DLD1 (cell line): ENCODE results near the gene SCN9A.
"Not testable (repeated sequence)": the region's sequence is repeated elsewhere in the genome, so short reads cannot be mapped to it uniquely, and the experiment has no call there.

Experiments used
- in situ Hi-C: cut with HindIII; loops from 2 replicates; pipeline ENCODE4 v1.10.0; 2017; ENCODE audit warnings: low sequenced_read_pairs

The SCN9A gene

DNA sequence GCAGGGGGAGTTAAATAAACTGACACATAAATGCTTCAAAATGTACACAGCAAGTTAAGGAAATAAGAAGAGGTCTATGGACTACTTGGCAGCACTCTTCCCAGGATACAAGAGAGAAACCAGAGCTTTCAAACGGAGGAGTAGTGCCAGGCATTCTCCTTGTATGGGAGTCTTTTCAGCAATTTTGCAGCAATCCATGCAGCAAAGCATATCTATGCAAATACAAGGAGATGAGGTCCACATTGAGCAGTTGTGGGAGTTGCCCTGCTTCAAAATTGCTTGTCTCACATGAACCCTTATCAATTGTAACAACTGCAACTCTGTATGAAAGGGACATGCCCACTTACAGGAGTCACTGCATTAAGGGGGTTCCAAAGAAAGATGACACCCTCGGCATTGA lies 37.8 kb downstream of the SCN9A start:
- in situ Hi-C loops, result no loop called here

DNA sequence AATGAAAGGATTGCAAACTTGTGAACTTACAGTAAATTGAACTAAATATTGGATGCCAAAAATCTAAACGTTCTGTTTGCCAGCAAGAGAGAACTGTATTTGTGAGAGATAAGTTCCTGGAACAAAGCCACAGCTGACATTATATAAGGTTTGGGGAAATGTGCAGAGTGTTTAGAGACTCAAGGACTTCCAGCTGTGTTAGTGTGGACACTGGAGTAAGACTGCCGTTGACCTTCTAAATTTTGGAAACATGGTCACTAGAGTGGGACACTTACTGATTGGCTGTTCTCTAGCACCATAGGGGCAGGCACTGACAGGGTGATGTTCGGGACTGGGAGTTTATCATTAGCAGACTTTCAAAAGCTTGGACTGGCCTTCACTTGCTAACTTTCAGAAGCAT lies 40.5 kb downstream of the SCN9A start:
- in situ Hi-C loops, result no loop called here

DNA sequence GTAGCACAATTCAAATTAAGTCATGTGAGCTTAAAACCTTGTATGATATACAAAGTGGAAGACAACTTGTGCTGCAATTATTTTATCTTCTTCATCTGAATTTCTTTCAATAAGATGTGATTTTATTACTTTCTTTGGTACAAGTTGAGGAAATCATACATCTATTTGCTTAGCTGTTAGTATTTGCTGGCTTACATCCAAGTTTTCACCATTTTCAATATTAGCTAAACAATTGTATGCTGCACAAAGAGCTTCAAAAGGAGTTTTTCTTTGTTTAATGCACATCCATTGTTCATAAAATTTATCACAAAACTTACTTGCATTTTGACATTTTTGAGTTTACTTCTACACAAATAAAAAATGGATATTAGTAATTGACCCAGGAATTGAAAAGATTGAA lies 40.9 kb downstream of the SCN9A start:
- in situ Hi-C loops, result no loop called here

DNA sequence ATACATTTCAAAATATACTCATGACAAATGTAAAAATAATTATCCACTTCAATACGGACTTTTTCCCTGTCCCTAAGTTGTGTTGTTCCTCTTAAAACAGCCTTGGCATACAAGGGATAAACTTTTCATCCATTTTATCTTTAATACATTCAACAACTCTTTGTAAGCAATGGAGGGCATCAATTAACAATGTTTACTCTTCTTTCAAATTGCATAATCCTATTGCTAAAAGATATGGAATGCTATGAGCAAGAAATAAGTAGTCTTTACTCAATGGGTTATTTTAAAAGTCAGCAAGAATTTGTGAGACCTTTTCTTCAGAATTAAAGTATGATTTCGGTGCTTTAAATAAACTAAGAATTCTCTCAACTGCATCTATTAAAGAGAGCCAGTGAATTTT lies 41.9 kb downstream of the SCN9A start:
- in situ Hi-C loops, result no loop called here

DNA sequence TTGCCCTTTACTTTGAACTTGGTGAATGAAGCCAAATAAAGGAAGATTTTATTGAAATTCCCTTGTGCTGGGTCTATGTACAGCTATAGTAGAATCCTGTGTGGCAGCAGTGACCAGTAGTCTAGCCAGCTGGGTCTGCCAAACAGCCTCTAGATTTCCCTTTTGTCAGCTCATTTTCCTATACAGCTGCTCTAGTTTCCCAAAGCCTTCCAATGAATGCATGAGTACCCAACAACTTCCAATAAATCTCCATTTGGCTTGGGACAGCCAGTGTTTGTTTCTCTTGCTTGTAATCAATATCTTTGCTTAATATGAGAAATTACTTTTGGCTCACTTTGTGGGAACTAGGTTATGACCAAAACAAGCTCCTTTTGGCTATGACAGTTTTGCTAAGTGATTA lies 43.6 kb downstream of the SCN9A start:
- in situ Hi-C loops, result no loop called here

DNA sequence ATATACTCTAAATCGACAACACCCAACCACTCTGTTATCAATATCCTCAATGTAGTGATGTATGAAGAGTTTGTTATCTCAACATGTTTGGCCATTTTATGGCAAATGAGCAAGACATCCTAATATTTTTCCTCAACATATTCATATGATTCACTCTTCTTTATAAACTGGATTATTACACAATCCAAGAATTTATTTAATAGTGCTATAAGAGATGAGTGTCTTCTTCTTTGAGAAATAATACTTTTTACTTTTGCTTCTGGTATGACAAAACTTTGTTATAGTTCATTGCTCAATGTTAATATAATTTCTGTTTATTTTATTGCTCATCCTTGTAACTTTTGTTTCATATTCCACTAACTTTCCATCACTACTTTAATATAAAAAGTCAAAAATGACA lies 44.3 kb downstream of the SCN9A start:
- in situ Hi-C loops, result no loop called here

DNA sequence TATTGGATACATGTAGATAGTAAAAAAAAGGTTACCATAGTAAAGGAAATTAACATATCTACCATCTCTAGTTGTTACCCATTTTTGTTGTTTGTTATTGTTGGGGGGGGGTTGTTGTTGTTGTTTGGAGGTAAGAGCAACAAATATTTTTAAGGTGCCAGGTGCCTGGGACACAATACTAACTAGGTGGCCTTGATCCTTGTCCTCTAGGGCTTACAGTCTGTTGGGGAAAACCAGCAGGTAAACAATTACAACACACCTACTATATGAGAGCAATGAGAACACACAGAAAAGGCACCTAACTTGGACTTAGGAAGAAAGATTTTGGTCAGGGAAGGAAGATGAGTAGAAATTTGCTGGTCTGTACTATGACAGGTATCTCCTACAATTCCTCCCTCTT lies 46.3 kb downstream of the SCN9A start:
- in situ Hi-C loops, result no loop called here

DNA sequence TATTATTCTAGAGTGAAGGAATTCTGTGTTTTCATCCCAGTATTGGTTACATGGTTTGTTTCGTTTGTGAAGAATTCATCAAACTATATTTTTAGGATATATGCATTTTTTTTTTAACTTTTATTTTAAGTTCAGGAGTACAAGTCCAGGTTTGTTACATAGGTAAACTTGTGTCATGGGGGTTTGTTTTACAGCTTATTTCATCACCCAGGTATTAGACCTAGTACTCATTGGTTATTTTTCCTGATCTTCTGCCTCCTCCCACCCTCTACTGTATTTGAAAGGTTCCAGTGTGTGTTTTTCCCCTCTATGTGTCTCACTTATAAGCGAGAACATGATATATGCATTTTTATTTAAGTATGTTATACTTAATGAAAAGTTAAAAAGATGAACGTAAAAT lies 47.6 kb downstream of the SCN9A start:
- in situ Hi-C loops, result no loop called here

DNA sequence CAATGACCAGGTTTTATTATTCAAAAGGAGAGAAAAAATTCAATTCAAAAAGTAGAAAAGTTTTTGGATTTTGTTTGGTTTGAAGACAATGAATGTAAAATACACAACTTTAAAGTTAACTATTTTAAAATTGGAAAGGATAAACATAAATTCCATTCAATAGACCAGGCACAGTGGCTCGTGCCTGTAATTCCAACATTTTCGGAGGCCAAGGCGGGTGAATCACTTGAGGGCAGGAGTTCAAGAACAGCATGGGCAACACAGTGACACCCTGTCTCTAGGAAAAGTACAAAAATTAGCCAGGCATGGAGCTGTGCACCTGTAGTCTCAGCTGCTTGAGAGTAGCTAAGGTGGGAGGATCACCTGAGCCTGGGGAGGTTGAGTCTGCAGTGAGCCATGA lies 54.7 kb downstream of the SCN9A start:
- in situ Hi-C loops, result no loop called here

DNA sequence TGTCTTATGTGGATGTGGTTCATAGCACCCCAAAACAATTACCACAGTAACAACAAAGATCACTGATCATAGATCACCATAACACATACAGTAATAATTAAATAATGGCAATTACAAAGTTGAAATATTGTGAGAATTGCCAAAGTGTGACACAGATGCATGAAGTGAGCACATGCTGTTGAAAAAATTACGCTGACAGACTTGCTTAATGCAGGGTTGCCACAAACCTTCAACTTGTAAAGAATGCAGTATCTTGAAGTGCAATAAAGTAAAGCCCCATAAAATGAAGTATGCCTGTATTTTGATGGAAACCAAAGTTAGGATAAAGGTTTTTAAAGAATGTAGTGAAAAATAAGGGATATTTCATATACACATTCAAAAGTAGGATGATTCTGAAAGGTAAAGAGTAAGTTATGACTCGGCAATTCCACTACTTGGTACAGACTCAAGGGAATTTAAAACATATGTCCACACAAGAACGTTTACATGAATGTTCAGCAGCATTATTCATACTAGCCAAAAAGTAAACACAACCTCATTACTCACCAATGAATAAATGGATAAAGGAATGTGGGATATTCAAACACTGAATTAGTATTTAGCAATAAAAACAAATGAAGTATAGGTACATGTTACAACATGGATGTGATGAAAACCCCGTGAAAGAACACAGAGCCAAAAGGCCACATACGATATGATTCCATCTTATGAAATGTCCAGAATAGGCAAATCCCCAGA lies 61.6 kb downstream of the SCN9A start:
- in situ Hi-C loops, result no loop called here

DNA sequence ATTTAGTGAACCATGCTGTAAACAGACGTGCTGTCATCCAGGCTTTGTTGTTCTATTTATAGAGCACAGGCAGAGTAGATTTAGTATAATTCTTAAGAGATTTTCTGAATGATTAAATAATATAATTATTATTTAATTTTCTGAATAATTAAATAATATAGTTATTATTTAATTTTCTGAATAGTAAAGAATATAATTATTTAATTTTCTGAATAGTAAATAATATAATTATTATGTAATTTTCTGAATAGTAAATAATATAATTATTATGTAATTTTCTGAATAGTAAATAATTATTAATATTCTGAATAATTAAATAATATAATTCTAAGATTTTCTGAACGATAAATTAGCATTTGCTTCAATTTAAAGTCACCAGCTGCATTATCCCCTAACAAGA lies 62.9 kb downstream of the SCN9A start:
- in situ Hi-C loops, result not testable (repeated sequence)

DNA sequence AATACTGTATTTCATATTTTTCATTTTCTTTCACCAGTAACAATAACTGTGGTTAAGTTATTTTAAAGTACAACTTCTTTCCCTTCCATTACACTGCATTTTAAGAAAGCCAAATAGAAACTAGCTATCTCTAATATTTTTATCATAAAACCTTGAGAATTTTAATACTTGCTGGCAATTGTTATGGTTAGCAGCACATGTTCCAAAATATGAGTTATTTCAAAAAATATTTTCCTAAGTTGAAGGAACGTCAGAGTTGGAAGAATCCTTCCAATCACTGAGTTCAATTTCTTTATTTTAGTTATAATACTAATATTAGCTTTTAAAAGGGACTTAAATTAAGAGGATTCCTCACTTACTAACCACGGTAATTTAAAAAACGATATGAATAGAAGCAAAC lies 68.4 kb downstream of the SCN9A start:
- in situ Hi-C loops, result no loop called here

DNA sequence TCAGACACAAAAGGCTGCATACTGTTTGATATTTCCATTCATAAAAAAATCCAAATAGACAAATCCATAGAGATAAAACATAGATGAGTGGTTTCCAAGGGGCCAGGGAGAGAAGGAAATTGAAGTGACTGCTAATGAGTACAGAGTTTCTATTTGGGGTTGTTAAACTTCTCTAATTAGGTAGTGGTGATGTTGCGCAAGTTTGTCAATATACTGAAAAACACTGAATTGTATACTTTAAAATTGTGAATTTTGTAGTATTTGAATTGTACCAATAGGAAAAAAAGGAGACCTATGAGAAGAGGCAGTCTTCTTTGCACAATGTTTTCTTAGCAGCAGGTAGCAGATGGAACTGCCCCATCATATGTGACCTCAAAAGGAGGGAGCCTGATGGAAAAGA lies 71.1 kb downstream of the SCN9A start:
- in situ Hi-C loops, result no loop called here

DNA sequence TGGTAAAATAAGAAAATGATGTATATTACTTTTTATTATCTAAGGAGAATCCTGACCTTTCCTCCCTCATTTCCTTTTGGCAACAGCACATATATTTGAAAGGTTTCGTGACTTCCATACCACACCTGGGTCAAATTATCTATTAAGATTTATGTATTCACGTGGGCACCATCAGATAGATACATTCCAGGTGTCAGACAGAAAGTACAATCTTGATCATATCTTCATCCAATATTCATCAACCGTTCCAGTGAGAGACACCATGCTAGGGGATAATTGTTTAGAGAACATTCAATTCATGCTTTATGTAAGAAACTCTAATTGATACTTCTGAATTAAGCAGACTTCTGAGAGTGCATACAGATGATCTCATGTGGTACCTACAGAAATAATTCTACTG lies 73.7 kb downstream of the SCN9A start:
- in situ Hi-C loops, result no loop called here

DNA sequence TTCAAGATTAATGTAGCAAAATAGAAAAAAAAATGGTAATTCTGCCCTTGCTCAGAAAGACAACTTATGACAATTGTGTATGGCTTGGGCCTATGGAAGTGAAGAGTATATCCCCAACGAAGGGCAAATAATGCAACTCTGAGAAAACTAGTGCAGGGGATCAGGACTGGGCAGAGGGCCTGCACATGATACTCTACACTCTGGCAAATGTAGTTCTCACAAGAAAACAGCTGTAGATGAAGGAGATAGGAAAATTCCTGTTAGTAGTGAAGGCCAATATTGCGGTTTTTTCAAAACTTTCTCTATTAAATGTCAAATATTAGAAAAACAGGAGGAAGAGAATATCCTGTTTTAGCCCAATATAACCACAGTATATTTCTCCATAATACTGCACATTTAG lies 77.8 kb downstream of the SCN9A start:
- in situ Hi-C loops, result no loop called here

DNA sequence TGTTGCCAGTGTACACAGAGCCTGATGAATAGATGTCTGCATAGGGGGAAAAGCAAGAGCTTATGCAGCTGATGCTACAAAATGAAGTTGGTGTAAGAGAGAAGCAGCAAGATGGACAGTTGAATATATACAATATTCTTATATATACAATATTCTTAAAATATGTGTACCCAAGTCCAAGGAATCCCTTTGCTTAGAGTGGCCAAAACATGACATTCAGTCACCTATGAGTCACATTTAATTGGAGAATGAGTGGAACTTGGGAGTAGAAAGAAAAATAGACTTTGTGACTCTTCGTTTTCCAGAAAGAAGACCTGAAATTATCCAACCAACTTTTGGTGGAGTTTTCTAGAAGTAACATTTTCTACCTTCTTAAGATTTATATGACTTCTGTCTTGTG lies 81.8 kb downstream of the SCN9A start:
- in situ Hi-C loops, result no loop called here

DNA sequence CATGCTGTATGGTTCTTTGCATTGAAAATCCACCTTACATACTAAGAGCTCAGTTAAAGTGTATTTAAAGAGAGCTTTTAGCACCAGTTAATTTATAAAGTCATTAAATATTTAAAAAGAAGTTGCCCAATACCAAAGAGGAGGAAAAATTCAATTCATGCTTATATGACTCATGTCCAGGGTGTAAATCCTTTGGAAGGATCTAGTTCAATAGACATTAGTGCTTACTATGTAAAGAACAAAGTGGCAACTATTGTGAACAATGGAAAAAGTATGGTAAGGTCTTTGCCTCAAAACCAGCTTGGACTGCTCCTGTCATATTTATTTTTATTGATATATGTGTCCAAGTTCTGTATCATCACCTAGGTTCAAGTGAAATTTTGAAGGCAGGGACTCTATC lies 90.5 kb downstream of the SCN9A start:
- in situ Hi-C loops, result no loop called here

DNA sequence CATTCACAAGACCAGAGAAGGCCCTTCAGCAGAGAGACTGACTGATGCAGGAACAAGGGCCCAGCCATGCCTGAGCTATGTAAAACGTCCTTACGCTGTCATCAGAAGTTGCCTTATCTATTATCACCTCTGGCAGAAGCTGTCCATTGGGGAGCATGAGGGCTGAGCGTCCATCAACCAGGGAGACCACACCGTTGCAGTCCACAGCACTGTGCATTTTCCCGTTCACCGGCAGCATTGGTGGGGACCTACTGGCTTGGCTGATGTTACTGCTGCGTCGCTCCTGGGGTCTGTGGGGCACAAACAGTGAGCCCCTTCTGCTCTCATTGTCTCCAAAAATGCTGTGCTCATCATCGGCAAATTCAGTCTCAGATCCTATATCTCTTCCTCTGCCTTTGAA lies 91.4 kb downstream of the SCN9A start:
- in situ Hi-C loops, result no loop called here

DNA sequence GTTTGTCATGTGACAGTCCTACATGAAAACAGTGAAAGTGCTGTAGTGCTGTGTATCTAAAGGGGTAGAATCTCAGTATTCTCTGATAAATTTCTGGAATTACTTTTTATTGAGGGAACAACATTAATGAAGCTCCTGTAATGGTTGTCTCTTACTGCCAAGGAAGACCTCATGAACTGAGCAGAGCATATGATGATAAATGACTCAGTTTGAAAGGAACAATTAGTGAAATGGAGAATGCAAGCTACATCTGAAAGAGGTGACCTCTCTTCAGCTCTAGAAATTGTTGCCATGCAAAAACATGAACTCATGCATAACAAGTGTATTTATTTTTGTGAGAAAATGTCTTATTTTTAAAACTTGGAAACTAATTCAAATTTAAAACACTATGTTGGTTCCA lies 93.6 kb downstream of the SCN9A start:
- in situ Hi-C loops, result no loop called here

DNA sequence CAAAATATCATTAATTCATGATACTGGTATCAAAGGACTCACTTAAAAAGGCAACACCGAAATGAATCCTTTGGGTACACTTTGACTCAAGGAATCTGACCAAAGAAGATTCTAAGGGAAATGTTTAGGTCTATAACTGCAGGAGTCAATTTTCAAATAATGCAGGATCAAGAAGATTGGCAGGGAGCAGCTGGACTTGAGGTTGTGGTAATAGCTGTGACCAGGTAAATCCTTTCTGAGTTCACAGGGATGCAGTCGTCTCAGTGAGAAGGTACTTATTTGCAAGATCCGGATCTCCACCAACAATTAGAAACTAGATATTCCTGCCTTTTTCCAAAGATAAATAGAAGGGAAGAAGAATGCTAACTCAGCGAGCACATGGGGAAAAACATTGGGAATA lies 96.9 kb downstream of the SCN9A start:
- in situ Hi-C loops, result no loop called here

DNA sequence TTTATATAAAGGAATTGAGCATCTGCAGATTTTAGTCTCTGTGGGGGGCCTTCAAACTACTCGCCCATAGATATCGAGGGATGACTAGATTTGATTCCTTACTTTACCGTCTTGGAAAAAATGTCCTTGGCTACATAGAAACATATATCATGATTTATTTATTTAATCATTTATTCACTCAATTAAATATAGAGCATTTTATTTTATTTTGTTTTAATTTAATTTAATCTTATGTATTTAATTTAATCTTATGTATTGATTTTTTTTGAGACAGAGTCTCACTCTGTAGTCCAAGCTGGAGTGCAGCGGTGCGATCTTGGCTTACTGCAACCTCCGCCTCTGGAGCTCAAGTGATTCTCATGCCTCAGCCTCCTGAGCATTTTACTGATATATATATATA lies 105.4 kb downstream of the SCN9A start:
- in situ Hi-C loops, result no loop called here

DNA sequence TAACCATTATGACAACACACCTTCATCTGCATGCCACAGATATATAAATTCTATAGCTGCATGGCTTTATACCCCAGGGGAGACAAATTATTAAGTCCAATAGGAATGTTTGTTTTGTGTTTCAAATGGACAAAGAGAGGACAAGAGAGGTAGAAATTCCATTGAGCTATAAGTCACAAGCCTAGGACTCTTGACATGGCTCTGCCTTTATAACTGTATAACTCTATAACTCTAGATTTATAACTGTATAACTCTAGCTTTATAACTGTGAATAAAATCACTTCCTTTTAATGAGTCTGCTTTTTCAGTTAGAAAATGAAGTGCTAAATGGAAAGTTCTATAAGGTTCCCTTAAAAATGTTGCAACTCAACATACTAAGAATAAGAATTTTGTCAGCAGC lies 106.4 kb downstream of the SCN9A start:
- in situ Hi-C loops, result no loop called here

DNA sequence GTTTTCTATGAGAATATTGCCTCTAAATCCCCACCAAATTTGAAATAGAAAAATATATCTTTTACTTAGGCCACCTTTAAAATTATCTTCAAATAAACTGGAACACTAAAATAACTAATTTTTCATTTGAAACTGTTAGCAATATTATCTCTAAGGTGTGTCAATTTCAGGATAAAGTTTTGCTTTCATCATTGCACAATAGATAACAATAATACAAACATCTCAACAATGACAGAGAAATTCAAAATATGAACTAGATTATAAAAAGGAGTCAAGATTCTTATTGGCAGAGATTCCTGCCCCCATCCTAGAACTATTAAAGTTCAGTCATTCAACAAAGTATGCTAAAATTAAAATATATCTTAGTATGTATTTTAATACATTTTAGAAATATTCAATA lies 117.9 kb downstream of the SCN9A start:
- in situ Hi-C loops, result no loop called here
